HL-60 (cell line): Measurements from ENCODE around the gene CACNA1C.

ENCODE experiments used
- CTCF ChIP-seq: IDR thresholded peaks from one replicate; pipeline ENCODE4 v1.5.1; 2011; ENCODE audit warnings: low read length, control low read depth, inconsistent platforms; ENCODE audit not compliant: insufficient read depth
- GABPA ChIP-seq: IDR thresholded peaks from 2 replicates; pipeline ENCODE4 v1.6.1; 2012; ENCODE audit warnings: low read depth
- POLR2AphosphoS5 ChIP-seq: IDR thresholded peaks from 2 replicates; pipeline ENCODE4 v1.6.1; 2012; ENCODE audit warnings: low read depth
- REST ChIP-seq: IDR thresholded peaks from 2 replicates; pipeline ENCODE4 v1.6.1; 2012; ENCODE audit warnings: low read depth; ENCODE audit not compliant: insufficient replicate concordance
- SPI1 ChIP-seq: IDR thresholded peaks from 2 replicates; pipeline ENCODE4 v1.6.1; 2012; ENCODE audit warnings: low read depth, mild to moderate bottlenecking, borderline replicate concordance

GRCh38 chr12:2589381-2589780 lies 536.6 kb downstream of the CACNA1C start:
- TF ChIP-seq CTCF (no peak), REST (no peak), POLR2AphosphoS5 (no peak), SPI1 (no peak), GABPA (no peak)
